Astrocyte (in vitro differentiated cells and primary cell): Measurements from ENCODE around the gene NINL. TPM values are rescaled to one million over a fixed set of nuclear protein-coding genes. Genes with fewer than 3 reads are reported as not detected.

Experiments
- DNase-seq: peaks from one replicate; pipeline ENCODE4 v3.0.0-alpha.2; 2010; ENCODE audit warnings: low read depth
- FAIRE-seq: peaks from 2 replicates; lab custom pipeline; 2011; peaks lifted over from hg19 to GRCh38; lab: Jason Lieb, UNC
- H2AFZ ChIP-seq: 2 replicates; pipeline ENCODE4 v1.6.0; 2012; ENCODE audit warnings: low read depth, low read length, inconsistent platforms
- H3K27ac ChIP-seq: 2 replicates; pipeline ENCODE4 v1.5.1; 2011; ENCODE audit warnings: low read depth, low read length, inconsistent platforms
- H3K27me3 ChIP-seq: 2 replicates; pipeline ENCODE4 v1.6.0; 2011; ENCODE audit warnings: low read length, inconsistent platforms; ENCODE audit not compliant: insufficient read depth
- H3K36me3 ChIP-seq: 2 replicates; pipeline ENCODE4 v1.5.1; 2011; ENCODE audit warnings: low read length, inconsistent platforms; ENCODE audit not compliant: insufficient read depth
- H3K4me1 ChIP-seq: 2 replicates; pipeline ENCODE4 v1.5.1; 2011; ENCODE audit warnings: low read length, inconsistent platforms; ENCODE audit not compliant: insufficient read depth
- H3K4me2 ChIP-seq: 2 replicates; pipeline ENCODE4 v1.6.0; 2012; ENCODE audit warnings: low read length, inconsistent platforms
- H3K4me3 ChIP-seq: 2 replicates; pipeline ENCODE4 v1.5.1; 2011; ENCODE audit warnings: low read depth, mild to moderate bottlenecking, low read length, inconsistent platforms; ENCODE audit not compliant: insufficient read depth
- H3K79me2 ChIP-seq: 2 replicates; pipeline ENCODE4 v1.6.0; 2012; ENCODE audit warnings: mild to moderate bottlenecking, low read length, inconsistent platforms; ENCODE audit not compliant: insufficient read depth
- H3K9ac ChIP-seq: 2 replicates; pipeline ENCODE4 v1.6.0; 2012; ENCODE audit warnings: mild to moderate bottlenecking, low read length, inconsistent platforms
- H3K9me3 ChIP-seq: 2 replicates; pipeline ENCODE4 v1.5.1; 2012; ENCODE audit warnings: low read depth, mild to moderate bottlenecking, low read length, inconsistent platforms; ENCODE audit not compliant: insufficient read depth
- H4K20me1 ChIP-seq: 2 replicates; pipeline ENCODE4 v1.6.0; 2012; ENCODE audit warnings: low read length, inconsistent platforms; ENCODE audit not compliant: insufficient read depth
- H3K27ac Mint-ChIP-seq: one replicate; pipeline ENCODE4 v1.8.0; 2021; ENCODE audit warnings: mild to moderate bottlenecking, mixed read lengths; ENCODE audit not compliant: unreplicated experiment
- H3K27me3 Mint-ChIP-seq: one replicate; pipeline ENCODE4 v1.8.0; 2021; ENCODE audit warnings: low read depth, mixed read lengths; ENCODE audit not compliant: unreplicated experiment
- H3K36me3 Mint-ChIP-seq: one replicate; pipeline ENCODE4 v1.8.0; 2021; ENCODE audit warnings: low read depth, mixed read lengths; ENCODE audit not compliant: unreplicated experiment
- H3K4me1 Mint-ChIP-seq: one replicate; pipeline ENCODE4 v1.8.0; 2021; ENCODE audit warnings: low read depth, mixed read lengths; ENCODE audit not compliant: unreplicated experiment
- H3K4me3 Mint-ChIP-seq: one replicate; pipeline ENCODE4 v1.8.0; 2021; ENCODE audit warnings: mild to moderate bottlenecking, moderate library complexity, mixed read lengths; ENCODE audit not compliant: unreplicated experiment
- H3K9me3 Mint-ChIP-seq: one replicate; pipeline ENCODE4 v1.8.0; 2021; ENCODE audit warnings: mild to moderate bottlenecking, mixed read lengths; ENCODE audit not compliant: unreplicated experiment
- EZH2 ChIP-seq: IDR thresholded peaks from 2 replicates; pipeline ENCODE4 v1.6.1; 2012; ENCODE audit warnings: mild to moderate bottlenecking, low read length, inconsistent platforms; ENCODE audit not compliant: insufficient read depth
- total RNA-seq: library from RNA; stranded (reverse); gene quantifications from 2 replicates; pipeline ENCODE4 v1.2.1, GENCODE V29; 2021
- TF ChIP-seq, protein P1 (sequence below): IDR thresholded peaks from 2 replicates; pipeline ENCODE4 v1.5.1; 2011; ENCODE audit warnings: low read depth, mild to moderate bottlenecking, inconsistent platforms, low read length, moderate library complexity; ENCODE audit not compliant: insufficient read depth

The NINL gene
- total RNA-seq, 1 donor from 2014 or later = 10.2 TPM

DNA sequence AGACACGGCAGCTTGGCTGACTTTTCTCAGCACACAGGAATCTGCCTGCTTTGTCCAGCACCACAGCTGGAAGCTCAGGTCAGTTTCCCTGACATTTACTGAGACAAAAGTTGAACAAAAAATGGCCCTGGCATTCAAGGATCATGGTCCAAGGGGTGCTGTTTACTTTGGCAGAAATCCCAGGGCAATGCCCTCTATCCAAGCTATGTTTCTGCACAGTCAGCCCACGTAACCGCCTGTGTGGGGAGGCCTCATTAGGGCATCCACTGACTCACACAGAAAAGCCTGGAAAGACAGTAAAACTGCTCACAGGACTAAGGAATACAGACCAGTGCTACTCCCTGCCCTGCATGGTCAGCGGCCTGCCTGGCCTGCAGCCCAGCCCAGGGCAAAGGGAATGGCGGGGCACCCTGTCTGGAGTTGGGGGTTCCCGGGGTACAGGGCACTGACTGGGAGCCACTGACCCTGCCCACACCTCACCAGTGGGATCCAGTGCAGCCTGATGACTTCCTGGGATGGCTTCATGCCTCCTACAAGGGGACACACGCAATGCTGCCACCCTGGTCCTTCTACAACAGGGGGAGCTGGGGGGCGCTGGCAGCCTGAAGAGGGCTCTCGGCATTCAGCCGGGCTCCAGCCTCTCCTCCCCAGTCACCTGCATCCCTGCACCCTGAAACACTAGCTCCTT is 77.1 kb downstream of the NINL start:
- Mint-ChIP-seq H3K4me3 (no peak overlapping the region), H3K36me3 (peaks cover 24% of the 10 kb centered on the region), H3K27ac (peak overlapping the region; percentile 51), H3K27me3 (no peaks in the 10 kb centered on the region), H3K4me1 (peaks cover 11% of the 10 kb centered on the region), H3K9me3 (peaks cover 1% of the 10 kb centered on the region)
- peak overlapping the region; percentile 57 for H3K4me2 ChIP-seq
- no peak overlapping the region for H3K27ac ChIP-seq
- peaks cover 6% of the 10 kb centered on the region for H3K36me3 ChIP-seq
- peaks cover 16% of the 10 kb centered on the region for H4K20me1 ChIP-seq
- TF ChIP-seq, protein P1, sequence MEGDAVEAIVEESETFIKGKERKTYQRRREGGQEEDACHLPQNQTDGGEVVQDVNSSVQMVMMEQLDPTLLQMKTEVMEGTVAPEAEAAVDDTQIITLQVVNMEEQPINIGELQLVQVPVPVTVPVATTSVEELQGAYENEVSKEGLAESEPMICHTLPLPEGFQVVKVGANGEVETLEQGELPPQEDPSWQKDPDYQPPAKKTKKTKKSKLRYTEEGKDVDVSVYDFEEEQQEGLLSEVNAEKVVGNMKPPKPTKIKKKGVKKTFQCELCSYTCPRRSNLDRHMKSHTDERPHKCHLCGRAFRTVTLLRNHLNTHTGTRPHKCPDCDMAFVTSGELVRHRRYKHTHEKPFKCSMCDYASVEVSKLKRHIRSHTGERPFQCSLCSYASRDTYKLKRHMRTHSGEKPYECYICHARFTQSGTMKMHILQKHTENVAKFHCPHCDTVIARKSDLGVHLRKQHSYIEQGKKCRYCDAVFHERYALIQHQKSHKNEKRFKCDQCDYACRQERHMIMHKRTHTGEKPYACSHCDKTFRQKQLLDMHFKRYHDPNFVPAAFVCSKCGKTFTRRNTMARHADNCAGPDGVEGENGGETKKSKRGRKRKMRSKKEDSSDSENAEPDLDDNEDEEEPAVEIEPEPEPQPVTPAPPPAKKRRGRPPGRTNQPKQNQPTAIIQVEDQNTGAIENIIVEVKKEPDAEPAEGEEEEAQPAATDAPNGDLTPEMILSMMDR = no peak
- TF ChIP-seq EZH2 = no peak
- FAIRE-seq (no peak), DNase-seq (peak; percentile 79)
- H2AFZ ChIP-seq = no peak overlapping the region
- H3K27me3 ChIP-seq = no peaks in the 10 kb centered on the region
- no peak overlapping the region for H3K4me3 ChIP-seq
- peak overlapping the region; percentile 38 for H3K9ac ChIP-seq
- no peaks in the 10 kb centered on the region for H3K9me3 ChIP-seq
- H3K4me1 ChIP-seq = peaks cover 16% of the 10 kb centered on the region
- H3K79me2 ChIP-seq = no peaks in the 10 kb centered on the region

DNA sequence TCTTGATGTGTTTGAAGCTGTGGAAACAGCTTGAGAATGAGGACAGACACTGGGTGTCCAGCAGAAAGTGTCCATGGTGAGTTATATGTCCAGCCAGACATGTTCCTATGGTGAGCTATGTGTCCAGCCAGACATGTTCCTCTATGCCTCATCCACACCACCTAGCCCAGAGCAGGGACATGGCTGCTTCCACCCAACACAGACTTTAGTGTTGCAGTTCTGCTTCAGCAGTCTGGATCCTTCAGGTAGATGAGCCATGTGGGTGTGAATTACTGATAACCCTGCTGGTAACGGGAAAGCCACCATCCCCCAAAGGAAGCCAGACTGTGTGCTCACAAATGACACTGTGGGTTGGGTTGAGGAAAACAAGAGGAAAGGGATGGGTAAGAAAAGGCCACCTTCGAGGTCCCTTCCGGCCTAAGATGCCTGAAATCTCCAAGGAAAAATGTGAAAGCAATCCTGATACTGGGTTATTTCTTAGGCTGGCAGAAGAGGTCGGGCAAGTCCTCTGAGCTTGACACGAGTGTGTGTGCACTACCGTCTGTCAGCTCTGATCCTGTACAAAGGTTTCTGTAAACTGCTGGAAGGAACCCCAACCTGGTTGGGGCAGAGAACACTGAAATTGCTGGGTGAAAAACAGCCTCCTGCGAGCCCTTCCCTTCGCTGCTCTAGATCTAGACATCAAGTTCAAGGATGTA is 77.8 kb downstream of the NINL start:
- H3K36me3 Mint-ChIP-seq = peaks cover 21% of the 10 kb centered on the region
- Histone ChIP-seq H3K36me3 (peaks cover 6% of the 10 kb centered on the region), H3K27me3 (no peaks in the 10 kb centered on the region), H4K20me1 (peaks cover 16% of the 10 kb centered on the region), H3K9ac (peak overlapping the region; percentile 38), H3K4me2 (peak overlapping the region; percentile 57), H3K9me3 (no peaks in the 10 kb centered on the region), H3K4me3 (no peak overlapping the region), H3K79me2 (no peaks in the 10 kb centered on the region), H3K27ac (no peak overlapping the region), H2AFZ (no peak overlapping the region), H3K4me1 (peaks cover 16% of the 10 kb centered on the region)
- DNase-seq (no peak), FAIRE-seq (no peak)
- H3K4me3 Mint-ChIP-seq = no peak overlapping the region
- peaks cover 1% of the 10 kb centered on the region for H3K9me3 Mint-ChIP-seq
- H3K4me1 Mint-ChIP-seq = peaks cover 11% of the 10 kb centered on the region
- peak overlapping the region; percentile 47 for H3K27ac Mint-ChIP-seq
- TF ChIP-seq, protein P1 = no peak
- no peak for TF ChIP-seq EZH2
- no peaks in the 10 kb centered on the region for H3K27me3 Mint-ChIP-seq
